ENCODE results near the gene E2F7. TPM values are rescaled to one million over a fixed set of nuclear protein-coding genes. Genes with fewer than 3 reads are reported as not detected.

The E2F7 gene
- total RNA-seq, 1 experiment from 2014 or later = 19.5 TPM

- Histone ChIP-seq H3K9me3 (ENCODE audit: control insufficient read depth in 1 of 2, insufficient read depth in 1 of 2, low read depth in 1 of 2, low read length in 2 of 2) (no peaks in the 10 kb centered on the region), H3K36me3 (ENCODE audit: control insufficient read depth in 1 of 2, insufficient read depth in 2 of 2, low read length in 2 of 2) (no peaks in the 10 kb centered on the region), H3K27me3 (ENCODE audit: insufficient read depth, low read length) (no peaks in the 10 kb centered on the region), H3K4me2 (ENCODE audit: low read length) (no peak overlapping the region), H3K9ac (ENCODE audit: low read length) (no peak overlapping the region), H3K9me2 (ENCODE audit: insufficient read depth) (no peaks in the 10 kb centered on the region), H3K79me2 (ENCODE audit: insufficient read depth, low read length) (no peaks in the 10 kb centered on the region), H3K4me1 (ENCODE audit: control insufficient read depth in 1 of 2, insufficient read depth in 2 of 2, low read length in 2 of 2) (no peaks in the 10 kb centered on the region), H3K4me3 (replicated peaks in 1 of 2; ENCODE audit: low read depth in 1 of 2, low read length in 2 of 2) (no peak overlapping the region), H2AFZ (ENCODE audit: low read depth, low read length, poor library complexity, severe bottlenecking) (no peak overlapping the region), H3K27ac (ENCODE audit: low read depth, low read length) (no peak overlapping the region), H4K20me1 (ENCODE audit: insufficient read depth) (no peaks in the 10 kb centered on the region)
- RAD21 ChIA-PET (ENCODE audit: low non-redundant PET in 1 of 2, low total read pairs in 2 of 2, uncharacterized antibody in 2 of 2, unreplicated experiment in 2 of 2) = no interaction called here
- POLR2A ChIA-PET = no interaction called here
- DNase-seq (ENCODE audit: low read depth, low spot score) (no peak), ATAC-seq (no peak)
- intact Hi-C loops (cut with micrococcal nuclease) = no loop called here
- CTCF ChIA-PET = interaction anchor here (1.5 kb wide), 1 partner anchor 8 kb away, joined by 4 read pairs; no protein-coding TSS in a partner anchor
- TF ChIP-seq EGR1 (IDR thresholded peaks at IDR 0.05; ENCODE audit: low read depth) = no peak
- TF ChIP-seq SP1 (IDR thresholded peaks at IDR 0.05; ENCODE audit: low read depth) = no peak
- TF ChIP-seq EZH2phosphoT487 (IDR thresholded peaks at IDR 0.05; ENCODE audit: borderline replicate concordance) = no peak
- no peak for TF ChIP-seq POLR2AphosphoS5 (IDR thresholded peaks at IDR 0.05; ENCODE audit: low read depth, low read length)
- TF ChIP-seq SRF (IDR thresholded peaks at IDR 0.05; ENCODE audit: low read depth) = no peak
- no peak for TF ChIP-seq CTCF (IDR thresholded peaks at IDR 0.05 in 2 of 3, conservative IDR thresholded peaks at IDR 0.05 in 1 of 3; ENCODE audit: borderline replicate concordance in 1 of 3, insufficient read depth in 1 of 3, low read depth in 2 of 3, low read length in 2 of 3)
- TF ChIP-seq, protein P1, sequence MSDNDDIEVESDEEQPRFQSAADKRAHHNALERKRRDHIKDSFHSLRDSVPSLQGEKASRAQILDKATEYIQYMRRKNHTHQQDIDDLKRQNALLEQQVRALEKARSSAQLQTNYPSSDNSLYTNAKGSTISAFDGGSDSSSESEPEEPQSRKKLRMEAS (IDR thresholded peaks at IDR 0.05) = no peak
- no peak for TF ChIP-seq CEBPB (IDR thresholded peaks at IDR 0.05; ENCODE audit: low read depth)
- no peak for TF ChIP-seq ZNF274 (IDR thresholded peaks at IDR 0.05; ENCODE audit: low read depth, low read length)
- TF ChIP-seq, protein P2, sequence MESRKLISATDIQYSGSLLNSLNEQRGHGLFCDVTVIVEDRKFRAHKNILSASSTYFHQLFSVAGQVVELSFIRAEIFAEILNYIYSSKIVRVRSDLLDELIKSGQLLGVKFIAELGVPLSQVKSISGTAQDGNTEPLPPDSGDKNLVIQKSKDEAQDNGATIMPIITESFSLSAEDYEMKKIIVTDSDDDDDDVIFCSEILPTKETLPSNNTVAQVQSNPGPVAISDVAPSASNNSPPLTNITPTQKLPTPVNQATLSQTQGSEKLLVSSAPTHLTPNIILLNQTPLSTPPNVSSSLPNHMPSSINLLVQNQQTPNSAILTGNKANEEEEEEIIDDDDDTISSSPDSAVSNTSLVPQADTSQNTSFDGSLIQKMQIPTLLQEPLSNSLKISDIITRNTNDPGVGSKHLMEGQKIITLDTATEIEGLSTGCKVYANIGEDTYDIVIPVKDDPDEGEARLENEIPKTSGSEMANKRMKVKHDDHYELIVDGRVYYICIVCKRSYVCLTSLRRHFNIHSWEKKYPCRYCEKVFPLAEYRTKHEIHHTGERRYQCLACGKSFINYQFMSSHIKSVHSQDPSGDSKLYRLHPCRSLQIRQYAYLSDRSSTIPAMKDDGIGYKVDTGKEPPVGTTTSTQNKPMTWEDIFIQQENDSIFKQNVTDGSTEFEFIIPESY (IDR thresholded peaks at IDR 0.05; ENCODE audit: extremely low read depth, insufficient replicate concordance, low read length) = no peak
- TF ChIP-seq FOSL1 (IDR thresholded peaks at IDR 0.05; ENCODE audit: low read depth) = no peak
- no peak for TF ChIP-seq TCF7L2 (IDR thresholded peaks at IDR 0.05; ENCODE audit: borderline replicate concordance, extremely low read depth, insufficient read depth, insufficient read length)
- no TSS peak for BruUV-seq (replicated peaks)
These were observed 62.1 kb downstream of the E2F7 start for GRCh38 chr12:77003246-77003645.
